ENCODE results near the gene RBM28.

The RBM28 gene

GRCh38 chr7:128278366-128278765 is 65.3 kb downstream of the RBM28 start:
- no peak for DNase-seq

- DNase-seq: no peak
These were observed 68.0 kb downstream of the RBM28 start for GRCh38 chr7:128275681-128276080.

GRCh38 chr7:128274884-128275603 is 68.7 kb downstream of the RBM28 start:
- no peak for DNase-seq

GRCh38 chr7:128274246-128274883 is 69.3 kb downstream of the RBM28 start:
- DNase-seq: no peak

GRCh38 chr7:128271942-128272481 is 71.7 kb downstream of the RBM28 start:
- no peak for DNase-seq

- DNase-seq: no peak
These were observed 72.2 kb downstream of the RBM28 start for GRCh38 chr7:128271471-128271941.

GRCh38 chr7:128270826-128271272 is 72.9 kb downstream of the RBM28 start:
- DNase-seq: no peak

GRCh38 chr7:128268233-128268632 is 75.5 kb downstream of the RBM28 start:
- DNase-seq: no peak

GRCh38 chr7:128267595-128267924 is 76.1 kb downstream of the RBM28 start:
- DNase-seq: no peak

- DNase-seq: no peak
These were observed 76.7 kb downstream of the RBM28 start for GRCh38 chr7:128266883-128267594.

- no peak for DNase-seq
These were observed 77.2 kb downstream of the RBM28 start for GRCh38 chr7:128266529-128266882.

- DNase-seq: no peak
These were observed 77.8 kb downstream of the RBM28 start for GRCh38 chr7:128265906-128266300.

GRCh38 chr7:128265156-128265905 is 78.4 kb downstream of the RBM28 start:
- no peak for DNase-seq

GRCh38 chr7:128264477-128264876 is 79.2 kb downstream of the RBM28 start:
- DNase-seq: no peak

GRCh38 chr7:128263420-128263819 is 80.3 kb downstream of the RBM28 start:
- no peak for DNase-seq

- DNase-seq: no peak
These were observed 81.3 kb downstream of the RBM28 start for GRCh38 chr7:128262273-128263028.

- DNase-seq: no peak
These were observed 83.5 kb downstream of the RBM28 start for GRCh38 chr7:128260069-128260795.

- DNase-seq: no peak
These were observed 84.3 kb downstream of the RBM28 start for GRCh38 chr7:128259131-128260061.

- DNase-seq: no peak
These were observed 86.2 kb downstream of the RBM28 start for GRCh38 chr7:128257458-128257857.

- DNase-seq: no peak
These were observed 88.4 kb downstream of the RBM28 start for GRCh38 chr7:128255271-128255670.
